OCI-LY7 (cell line): Measurements from ENCODE around the gene SRGAP3. TPM values are rescaled to one million over a fixed set of nuclear protein-coding genes. Genes with fewer than 3 reads are reported as not detected.
"Not testable (repeated sequence)": the region's sequence is repeated elsewhere in the genome, so short reads cannot be mapped to it uniquely, and the experiment has no call there.

Source experiments
- BruUV-seq: library from RNA; stranded (reverse); fragments of 400-500 nt; replicated peaks from 2 replicates; lab custom pipeline; 2021; lab: Mats Ljungman, UMichigan
- CTCF ChIA-PET: fragments of 300-600 bp; sonication (Branson Sonifier 250); formaldehyde crosslinking; loops from one replicate; lab custom pipeline; 2022; ENCODE audit warnings: antibody characterized with exemption; ENCODE audit not compliant: unreplicated experiment; lab: Charles Lee
- POLR2A ChIA-PET: fragments of 300-600 bp; sonication (Branson Sonifier 250); formaldehyde crosslinking; loops from one replicate; lab custom pipeline; 2022; ENCODE audit warnings: antibody characterized with exemption; lab: Charles Lee
- DNase-seq: peaks from one replicate; pipeline ENCODE4 v3.0.0-alpha.2; 2015; ENCODE audit warnings: low spot score
- H2AFZ ChIP-seq: fragments of 200-600 bp; sonication (generic), shearing (Covaris generic); 2 replicates; pipeline ENCODE4 v1.6.1; 2014; ENCODE audit warnings: mild to moderate bottlenecking, antibody characterized with exemption, low read length, moderate library complexity
- H3K27ac ChIP-seq: fragments of 200-600 bp; sonication (generic); 2 replicates; pipeline ENCODE4 v1.5.1; 2014; ENCODE audit warnings: mixed run types, low read depth, mild to moderate bottlenecking, moderate library complexity, low read length, inconsistent platforms; ENCODE audit not compliant: poor library complexity, severe bottlenecking
- H3K36me3 ChIP-seq: fragments of 200-600 bp; sonication (generic); 2 replicates; pipeline ENCODE4 v1.6.1; 2014; ENCODE audit warnings: mild to moderate bottlenecking, antibody characterized with exemption, low read length, moderate library complexity, mixed read lengths; ENCODE audit not compliant: insufficient read depth
- H3K4me1 ChIP-seq: fragments of 200-600 bp; sonication (generic); 2 replicates; pipeline ENCODE4 v1.5.1; 2014; ENCODE audit warnings: mild to moderate bottlenecking, low read length; ENCODE audit not compliant: insufficient read depth, poor library complexity, severe bottlenecking
- H3K4me2 ChIP-seq: fragments of 200-600 bp; sonication (generic); 2 replicates; pipeline ENCODE4 v1.6.1; 2014; ENCODE audit warnings: mild to moderate bottlenecking, low read length
- H3K4me3 ChIP-seq: fragments of 200-600 bp; sonication (generic); 2 replicates; pipeline ENCODE4 v1.5.1; 2014; ENCODE audit warnings: mild to moderate bottlenecking, low read depth, low read length; ENCODE audit not compliant: poor library complexity, severe bottlenecking
- H3K79me2 ChIP-seq: fragments of 200-600 bp; sonication (generic); 2 replicates; pipeline ENCODE4 v1.6.1; 2016; ENCODE audit warnings: low read depth, mild to moderate bottlenecking, low read length, moderate library complexity, mixed read lengths; ENCODE audit not compliant: insufficient read depth
- H3K9me2 ChIP-seq: fragments of 200-600 bp; sonication (generic); 2 replicates; pipeline ENCODE4 v1.6.1; 2016; ENCODE audit warnings: mild to moderate bottlenecking, low read length, mixed read lengths; ENCODE audit not compliant: insufficient read depth
- H3K9me3 ChIP-seq: fragments of 200-600 bp; sonication (generic); 2 replicates; pipeline ENCODE4 v1.6.1; 2014; ENCODE audit warnings: mild to moderate bottlenecking, mixed run types, low read length, mixed read lengths
- H4K20me1 ChIP-seq: fragments of 200-600 bp; sonication (generic); 2 replicates; pipeline ENCODE4 v1.6.1; 2014; ENCODE audit warnings: mild to moderate bottlenecking, antibody characterized with exemption, low read length, moderate library complexity, mixed read lengths; ENCODE audit not compliant: insufficient read depth
- EZH2phosphoT487 ChIP-seq: fragments of 200-600 bp; sonication (generic); IDR thresholded peaks from 2 replicates; pipeline ENCODE4 v1.6.1; 2018; ENCODE audit warnings: low read depth, borderline replicate concordance, mild to moderate bottlenecking, mixed run types, antibody characterized with exemption, low read length, moderate library complexity, mixed read lengths
- intact Hi-C: fragments of 100-400 bp; cut with micrococcal nuclease; formaldehyde crosslinking; loops from one replicate; pipeline ENCODE4 v1.10.0; 2022; ENCODE audit not compliant: unreplicated experiment
- total RNA-seq, 2 experiments: library from RNA; depleted of rRNA in 1 of 2; stranded (reverse); fragments of >200 nt in 1 of 2; shearing (Covaris generic) in 1 of 2; gene quantifications; 2 replicates each; pipeline ENCODE4 v1.2.3, GENCODE V29; 2014 to 2022
- TF ChIP-seq, protein P1 (sequence below): fragments of 200-600 bp; sonication (generic); conservative IDR thresholded peaks from 2 replicates; pipeline ENCODE4 v1.5.1; 2014; ENCODE audit warnings: mild to moderate bottlenecking, antibody characterized with exemption, low read length, moderate library complexity, mixed read lengths

The SRGAP3 gene
- total RNA-seq, 2 experiments from 2014 or later, result 1.5 to 1.7 TPM

DNA sequence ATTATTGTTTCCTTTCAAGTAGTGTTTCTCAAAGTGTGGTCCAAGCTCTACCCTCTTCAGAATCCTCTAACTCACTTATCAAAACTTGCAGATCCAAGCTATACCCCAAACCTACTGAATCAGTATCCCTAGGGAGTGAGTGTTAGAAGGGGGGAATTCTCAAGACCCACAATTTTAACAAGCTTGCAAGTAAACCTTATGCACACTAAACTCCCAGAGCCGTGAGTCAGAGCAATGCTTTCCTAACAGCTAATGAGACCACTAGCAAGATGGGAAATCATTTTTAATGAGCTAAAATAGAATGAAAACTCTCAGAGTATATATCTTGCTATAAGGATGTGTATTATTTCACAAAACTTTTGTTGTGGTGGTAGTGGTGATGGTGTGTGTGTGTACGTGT is 41.1 kb upstream of the SRGAP3 start:
- H4K20me1 ChIP-seq, result no peaks in the 10 kb centered on the region
- TF ChIP-seq, protein P1, sequence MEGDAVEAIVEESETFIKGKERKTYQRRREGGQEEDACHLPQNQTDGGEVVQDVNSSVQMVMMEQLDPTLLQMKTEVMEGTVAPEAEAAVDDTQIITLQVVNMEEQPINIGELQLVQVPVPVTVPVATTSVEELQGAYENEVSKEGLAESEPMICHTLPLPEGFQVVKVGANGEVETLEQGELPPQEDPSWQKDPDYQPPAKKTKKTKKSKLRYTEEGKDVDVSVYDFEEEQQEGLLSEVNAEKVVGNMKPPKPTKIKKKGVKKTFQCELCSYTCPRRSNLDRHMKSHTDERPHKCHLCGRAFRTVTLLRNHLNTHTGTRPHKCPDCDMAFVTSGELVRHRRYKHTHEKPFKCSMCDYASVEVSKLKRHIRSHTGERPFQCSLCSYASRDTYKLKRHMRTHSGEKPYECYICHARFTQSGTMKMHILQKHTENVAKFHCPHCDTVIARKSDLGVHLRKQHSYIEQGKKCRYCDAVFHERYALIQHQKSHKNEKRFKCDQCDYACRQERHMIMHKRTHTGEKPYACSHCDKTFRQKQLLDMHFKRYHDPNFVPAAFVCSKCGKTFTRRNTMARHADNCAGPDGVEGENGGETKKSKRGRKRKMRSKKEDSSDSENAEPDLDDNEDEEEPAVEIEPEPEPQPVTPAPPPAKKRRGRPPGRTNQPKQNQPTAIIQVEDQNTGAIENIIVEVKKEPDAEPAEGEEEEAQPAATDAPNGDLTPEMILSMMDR, result no peak
- TF ChIP-seq EZH2phosphoT487, result no peak
- no peak for DNase-seq
- ChIA-PET POLR2A (no interaction called here), CTCF (no interaction called here)
- no peaks in the 10 kb centered on the region for H3K36me3 ChIP-seq
- H3K4me1 ChIP-seq, result no peaks in the 10 kb centered on the region
- intact Hi-C loops, result no loop called here
- no peaks in the 10 kb centered on the region for H3K9me2 ChIP-seq
- no peak overlapping the region for H3K27ac ChIP-seq
- no peak overlapping the region for H3K4me2 ChIP-seq
- no peak overlapping the region for H2AFZ ChIP-seq
- no peak overlapping the region for H3K4me3 ChIP-seq
- no TSS peak for BruUV-seq
- H3K9me3 ChIP-seq, result no peaks in the 10 kb centered on the region
- no peaks in the 10 kb centered on the region for H3K79me2 ChIP-seq

DNA sequence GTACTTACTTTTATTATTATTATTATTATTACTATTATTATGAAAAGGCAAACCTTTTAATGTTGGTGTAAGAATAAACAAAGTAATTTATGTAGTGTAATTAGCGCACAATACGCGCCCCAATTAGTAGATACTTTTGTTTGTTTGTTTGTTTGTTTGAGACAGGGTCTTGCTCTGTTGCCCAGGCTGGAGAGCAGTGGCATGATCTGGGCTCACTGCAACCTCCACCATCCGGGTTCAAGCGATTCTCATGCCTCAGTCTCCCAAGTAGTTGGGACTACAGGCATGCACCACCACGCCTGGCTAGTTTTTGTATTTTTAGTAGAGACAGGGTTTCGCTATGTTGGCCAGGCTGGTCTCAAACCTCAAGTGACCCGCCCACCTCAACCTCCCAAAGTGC is 32.1 kb upstream of the SRGAP3 start:
- H3K27ac ChIP-seq, H3K4me1 ChIP-seq, H3K4me3 ChIP-seq, H3K9me2 ChIP-seq, H2AFZ ChIP-seq, CTCF ChIA-PET, H4K20me1 ChIP-seq, H3K9me3 ChIP-seq, H3K36me3 ChIP-seq, POLR2A ChIA-PET, H3K79me2 ChIP-seq, DNase-seq, H3K4me2 ChIP-seq, BruUV-seq, intact Hi-C loops: not testable (repeated sequence)

DNA sequence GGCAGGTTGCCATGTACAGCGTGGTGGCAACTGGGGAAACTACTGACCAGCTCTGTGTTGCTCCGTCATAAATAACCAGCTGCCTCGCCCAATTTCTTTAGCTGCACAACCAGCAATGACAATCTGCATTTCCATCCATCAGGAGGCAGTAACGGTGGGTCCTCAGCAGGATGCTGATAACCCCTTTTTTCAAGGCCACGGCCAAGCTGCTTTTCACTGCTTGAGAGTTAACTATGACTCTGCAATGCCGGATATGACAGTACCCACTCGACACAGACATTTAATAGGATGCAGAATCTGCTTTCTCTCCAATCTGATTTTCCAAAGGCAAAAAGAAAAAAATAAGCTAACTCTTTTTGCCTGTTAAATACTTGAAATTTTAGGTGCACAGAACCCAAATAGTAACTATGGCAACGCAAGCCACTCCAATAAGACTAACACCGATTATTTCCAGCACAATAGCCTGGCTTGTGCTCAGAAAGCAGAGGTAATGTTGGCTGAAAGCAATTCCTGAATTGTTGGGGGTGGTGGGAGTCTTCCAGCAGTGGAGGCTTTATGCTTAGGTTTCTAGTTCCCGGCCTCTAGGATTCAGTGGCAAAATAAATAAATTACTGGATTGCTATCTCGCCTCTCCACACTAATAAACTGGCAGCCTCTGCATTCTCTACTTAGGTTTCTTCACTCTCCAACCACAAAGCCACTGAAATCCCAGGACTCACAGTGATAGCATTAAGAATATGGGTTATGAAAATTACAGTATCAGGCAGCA is 31.2 kb upstream of the SRGAP3 start:
- Histone ChIP-seq H3K4me2 (no peak overlapping the region), H4K20me1 (no peaks in the 10 kb centered on the region), H3K9me3 (no peaks in the 10 kb centered on the region), H2AFZ (no peak overlapping the region), H3K79me2 (no peaks in the 10 kb centered on the region), H3K9me2 (no peaks in the 10 kb centered on the region), H3K4me3 (no peak overlapping the region), H3K27ac (no peak overlapping the region), H3K4me1 (no peaks in the 10 kb centered on the region), H3K36me3 (no peaks in the 10 kb centered on the region)
- intact Hi-C loops, result no loop called here
- TF ChIP-seq, protein P1, result no peak
- no peak for TF ChIP-seq EZH2phosphoT487
- no TSS peak for BruUV-seq
- DNase-seq, result no peak
- CTCF ChIA-PET, result no interaction called here
- POLR2A ChIA-PET, result no interaction called here
